Mesenchymal stem cell (in vitro differentiated cells and primary cell): Measurements from ENCODE around the gene IRAK1.

Experiments used
- DNase-seq: peaks from one replicate; pipeline ENCODE4 v3.0.0-alpha.2; 2013
- H2AFZ ChIP-seq: one replicate; pipeline ENCODE4 v1.6.1; 2013; ENCODE audit warnings: low read depth, mild to moderate bottlenecking, control low read depth, inconsistent platforms, low read length, moderate library complexity
- H2AK5ac ChIP-seq: 2 replicates; pipeline ENCODE4 v1.6.1; 2013; ENCODE audit warnings: low read length, moderate library complexity, mild to moderate bottlenecking, inconsistent platforms; ENCODE audit not compliant: severe bottlenecking
- H2BK120ac ChIP-seq: one replicate; pipeline ENCODE4 v1.6.1; 2013; ENCODE audit warnings: low read depth, mild to moderate bottlenecking, inconsistent platforms, low read length, moderate library complexity
- H2BK12ac ChIP-seq, 2 experiments: one replicate each; pipeline ENCODE4 v1.6.1; 2013; ENCODE audit warnings: inconsistent platforms in 2 of 2, low read length in 2 of 2, mild to moderate bottlenecking in 2 of 2, moderate library complexity in 2 of 2, control low read depth in 1 of 2
- H2BK15ac ChIP-seq: one replicate; pipeline ENCODE4 v1.6.1; 2013; ENCODE audit warnings: mild to moderate bottlenecking, low read depth, inconsistent platforms; ENCODE audit not compliant: poor library complexity, severe bottlenecking
- H2BK5ac ChIP-seq: 2 replicates; pipeline ENCODE4 v1.6.1; 2013; ENCODE audit warnings: low read depth, mild to moderate bottlenecking, low read length, control low read depth, inconsistent platforms; ENCODE audit not compliant: poor library complexity, severe bottlenecking
- H3K14ac ChIP-seq, 2 experiments: one replicate each; pipeline ENCODE4 v1.6.1; 2013; ENCODE audit warnings: inconsistent platforms in 2 of 2, low read length in 2 of 2, control low read depth in 1 of 2, mild to moderate bottlenecking in 1 of 2, moderate library complexity in 1 of 2
- H3K18ac ChIP-seq, 2 experiments: one replicate each; pipeline ENCODE4 v1.6.1; 2013; ENCODE audit warnings: inconsistent platforms in 2 of 2, low read length in 2 of 2, control low read depth in 1 of 2, low read depth in 1 of 2, mild to moderate bottlenecking in 1 of 2
- H3K23ac ChIP-seq, 2 experiments: one replicate each; pipeline ENCODE4 v1.6.1; 2013; ENCODE audit warnings: inconsistent platforms in 2 of 2, low read length in 2 of 2, mild to moderate bottlenecking in 2 of 2, moderate library complexity in 2 of 2, control low read depth in 1 of 2
- H3K27ac ChIP-seq: 2 replicates; pipeline ENCODE4 v1.5.1; 2013; ENCODE audit warnings: mild to moderate bottlenecking, moderate library complexity, low read length, control low read depth, inconsistent platforms; ENCODE audit not compliant: poor library complexity, severe bottlenecking
- H3K27me3 ChIP-seq, 2 experiments: 2 replicates each; pipeline versions ENCODE4 v1.6.1 to v1.7.0; 2013; ENCODE audit warnings: low read length in 2 of 2, mild to moderate bottlenecking in 2 of 2, moderate library complexity in 2 of 2, control low read depth in 1 of 2, inconsistent platforms in 1 of 2; ENCODE audit not compliant: control insufficient read depth in 1 of 2, insufficient read depth in 1 of 2
- H3K36me3 ChIP-seq, 2 experiments: 2 replicates each; pipeline versions ENCODE4 v1.6.1 to v1.7.0; 2013; ENCODE audit warnings: low read length in 2 of 2, control low read depth in 1 of 2, inconsistent platforms in 1 of 2, low read depth in 1 of 2, mild to moderate bottlenecking in 1 of 2; ENCODE audit not compliant: insufficient read depth in 2 of 2, control insufficient read depth in 1 of 2
- H3K4ac ChIP-seq, 2 experiments: one replicate each; pipeline ENCODE4 v1.6.1; 2013; ENCODE audit warnings: inconsistent platforms in 2 of 2, low read length in 2 of 2, mild to moderate bottlenecking in 2 of 2, moderate library complexity in 2 of 2, control low read depth in 1 of 2, low read depth in 1 of 2
- H3K4me1 ChIP-seq: 2 replicates; pipeline ENCODE4 v1.6.1; 2013; ENCODE audit warnings: low read depth, low read length, control low read depth; ENCODE audit not compliant: control insufficient read depth, insufficient read depth
- H3K4me2 ChIP-seq: 2 replicates; pipeline ENCODE4 v1.6.1; 2013; ENCODE audit warnings: low read length, mild to moderate bottlenecking, inconsistent platforms; ENCODE audit not compliant: poor library complexity, severe bottlenecking
- H3K4me3 ChIP-seq, 2 experiments: 2 replicates each; pipeline versions ENCODE4 v1.5.1 to v1.7.0; 2013; ENCODE audit warnings: low read length in 2 of 2, mild to moderate bottlenecking in 2 of 2, control low read depth in 1 of 2, low read depth in 1 of 2; ENCODE audit not compliant: insufficient read depth in 1 of 2
- H3K79me1 ChIP-seq: replicated peaks from 2 replicates; pipeline ENCODE4 v1.6.1; 2013; ENCODE audit warnings: mild to moderate bottlenecking, control low read depth, low read length, inconsistent platforms; ENCODE audit not compliant: poor library complexity, severe bottlenecking
- H3K9ac ChIP-seq: 2 replicates; pipeline ENCODE4 v1.7.0; 2013; ENCODE audit warnings: mild to moderate bottlenecking, low read length, moderate library complexity
- H3K9me3 ChIP-seq: 2 replicates; pipeline ENCODE4 v1.7.0; 2013; ENCODE audit warnings: mild to moderate bottlenecking, low read length; ENCODE audit not compliant: control insufficient read depth
- H4K8ac ChIP-seq: one replicate; pipeline ENCODE4 v1.6.1; 2013; ENCODE audit warnings: inconsistent platforms, mild to moderate bottlenecking, low read length, moderate library complexity
- H4K91ac ChIP-seq: one replicate; pipeline ENCODE4 v1.6.1; 2013; ENCODE audit warnings: mild to moderate bottlenecking, low read length, inconsistent platforms
- WGBS: methylation state at CpG from one replicate; pipeline ENCODE4 v1.1.7; 2013; ENCODE audit warnings: mixed read lengths; 5-methylcytosine and 5-hydroxymethylcytosine counted together

Gene IRAK1

DNA sequence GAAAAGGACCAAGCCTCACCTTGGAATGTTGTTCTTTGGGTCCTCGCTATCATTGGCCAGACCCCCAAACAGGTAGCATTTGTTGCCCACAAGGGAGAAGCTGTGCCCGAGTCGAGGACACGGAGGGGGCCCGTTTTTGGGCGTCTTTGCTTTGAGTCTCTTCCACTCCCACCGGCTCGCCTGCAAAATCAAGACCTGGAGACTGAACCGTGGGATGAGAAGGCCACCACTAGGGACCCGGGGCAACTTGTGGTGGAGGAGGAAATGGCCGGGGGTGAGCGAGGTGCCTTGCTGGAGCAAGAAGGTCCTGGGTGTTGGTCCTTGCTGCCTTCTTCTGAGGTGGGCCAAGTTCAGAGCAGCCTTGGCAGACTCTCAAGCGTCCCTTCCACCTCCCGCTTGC lies 55.6 kb downstream of the IRAK1 start:
- WGBS: 94% methylated on average over 12 of the region's 14 CpGs
- H3K27me3 ChIP-seq: peaks cover 0 to 4% of the 10 kb centered on the region in 2 experiments
- no peak overlapping the region for H3K18ac ChIP-seq
- no peak overlapping the region for H3K4me3 ChIP-seq
- no peak overlapping the region for H2AK5ac ChIP-seq
- no peak overlapping the region for H2AFZ ChIP-seq
- H2BK15ac ChIP-seq: no peak overlapping the region
- DNase-seq: no peak
- no peak overlapping the region for H3K27ac ChIP-seq
- H3K23ac ChIP-seq: no peak overlapping the region
- no peak overlapping the region for H3K14ac ChIP-seq
- no peaks in the 10 kb centered on the region for H3K9me3 ChIP-seq
- H3K79me1 ChIP-seq: peaks cover 13% of the 10 kb centered on the region
- H3K36me3 ChIP-seq: peaks cover 42 to 76% of the 10 kb centered on the region in 2 experiments
- no peak overlapping the region for H4K8ac ChIP-seq
- H3K9ac ChIP-seq: no peak overlapping the region
- no peak overlapping the region for H2BK12ac ChIP-seq
- H3K4ac ChIP-seq: no peak overlapping the region
- H4K91ac ChIP-seq: no peak overlapping the region
- H3K4me2 ChIP-seq: no peak overlapping the region
- H2BK5ac ChIP-seq: no peak overlapping the region
- H3K4me1 ChIP-seq: peaks cover 33% of the 10 kb centered on the region
- no peak overlapping the region for H2BK120ac ChIP-seq

DNA sequence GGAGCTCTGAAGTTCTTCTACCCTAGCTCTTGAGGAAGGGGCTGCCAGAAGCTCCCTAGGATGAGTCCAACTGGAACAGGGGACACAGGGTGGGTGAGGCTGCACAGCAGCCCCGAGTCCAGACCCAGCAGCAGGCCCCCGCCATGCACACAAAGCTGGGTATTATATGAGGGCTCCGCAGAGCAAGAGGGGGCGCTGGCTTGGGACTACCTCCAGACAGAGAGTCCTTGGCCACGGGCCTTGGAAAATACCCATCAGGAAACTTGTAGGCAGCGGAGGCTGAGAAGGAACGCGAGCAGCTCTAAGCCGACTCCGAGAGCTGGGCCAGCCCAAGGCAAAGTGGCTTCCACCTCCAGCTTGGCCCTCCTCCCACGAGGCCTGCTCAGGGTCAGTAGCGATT lies 56.2 kb downstream of the IRAK1 start:
- WGBS: 95% methylated on average over 12 of the region's 12 CpGs
- no peak overlapping the region for H2AK5ac ChIP-seq
- no peak overlapping the region for H4K8ac ChIP-seq
- no peak overlapping the region for H3K4me3 ChIP-seq
- H3K4ac ChIP-seq: no peak overlapping the region
- H3K79me1 ChIP-seq: peaks cover 15% of the 10 kb centered on the region
- H3K36me3 ChIP-seq: peaks cover 48 to 81% of the 10 kb centered on the region in 2 experiments
- H3K14ac ChIP-seq: no peak overlapping the region
- H3K18ac ChIP-seq: no peak overlapping the region
- no peak overlapping the region for H2BK12ac ChIP-seq
- no peak overlapping the region for H2BK5ac ChIP-seq
- H3K9me3 ChIP-seq: no peaks in the 10 kb centered on the region
- peaks cover 29% of the 10 kb centered on the region for H3K4me1 ChIP-seq
- no peak overlapping the region for H3K27ac ChIP-seq
- no peak overlapping the region for H3K23ac ChIP-seq
- H3K4me2 ChIP-seq: no peak overlapping the region
- H2BK15ac ChIP-seq: no peak overlapping the region
- H2BK120ac ChIP-seq: no peak overlapping the region
- DNase-seq: no peak
- H2AFZ ChIP-seq: no peak overlapping the region
- no peak overlapping the region for H4K91ac ChIP-seq
- peaks cover 0 to 4% of the 10 kb centered on the region in 2 experiments for H3K27me3 ChIP-seq
- no peak overlapping the region for H3K9ac ChIP-seq

DNA sequence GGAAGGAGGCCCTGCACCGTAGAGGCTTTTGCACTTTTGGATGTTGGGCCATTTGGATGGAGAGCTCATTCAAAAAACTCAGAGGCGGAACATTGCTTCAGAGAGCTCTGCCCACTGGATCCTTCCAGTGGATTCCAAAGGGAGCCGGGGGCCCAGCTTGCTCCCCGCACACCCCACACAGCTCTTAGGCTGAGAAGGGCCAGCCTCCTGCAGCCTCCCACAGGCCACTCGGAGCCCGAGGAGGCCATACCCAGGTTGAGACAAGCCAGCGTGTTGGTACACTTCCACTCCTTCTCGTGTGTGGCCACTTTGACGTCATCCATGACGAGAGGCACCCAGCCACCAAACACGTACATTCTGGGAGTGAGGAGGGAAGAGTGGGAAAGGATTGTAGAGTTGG lies 58.4 kb downstream of the IRAK1 start:
- Histone ChIP-seq H2BK15ac (no peak overlapping the region), H4K91ac (no peak overlapping the region)

DNA sequence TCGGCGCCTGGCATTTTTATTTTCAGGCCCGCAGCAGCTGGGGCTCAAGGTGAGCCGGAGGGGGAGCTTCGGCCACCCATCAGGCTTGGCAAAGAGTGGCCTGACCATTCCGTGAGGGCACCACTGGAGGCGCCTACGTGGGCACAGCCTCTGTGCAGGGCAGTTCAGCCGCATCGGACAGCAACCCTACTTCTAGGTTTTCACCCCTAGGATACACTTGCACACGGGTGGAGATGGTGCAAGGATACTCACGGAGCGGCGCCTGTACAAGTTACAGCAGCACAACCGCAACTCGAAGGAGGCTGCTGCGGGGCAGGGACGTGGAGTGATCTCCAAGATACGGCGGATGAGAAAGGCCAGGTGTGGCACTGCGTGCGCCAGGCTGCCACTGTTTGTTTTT lies 58.9 kb downstream of the IRAK1 start:
- no peak overlapping the region for H2BK12ac ChIP-seq
- peaks cover 4% of the 10 kb centered on the region for H3K4me1 ChIP-seq
- H2AK5ac ChIP-seq: no peak overlapping the region
- no peaks in the 10 kb centered on the region for H3K9me3 ChIP-seq
- no peak overlapping the region for H2BK15ac ChIP-seq
- H4K91ac ChIP-seq: no peak overlapping the region
- H3K4ac ChIP-seq: no peak overlapping the region
- H3K79me1 ChIP-seq: peaks cover 15% of the 10 kb centered on the region
- H3K27me3 ChIP-seq: peaks cover 0 to 4% of the 10 kb centered on the region in 2 experiments
- H3K18ac ChIP-seq: no peak overlapping the region
- H2BK120ac ChIP-seq: no peak overlapping the region
- no peak overlapping the region for H3K14ac ChIP-seq
- DNase-seq: no peak
- no peak overlapping the region for H3K4me2 ChIP-seq
- WGBS: 98% methylated on average over 22 of the region's 22 CpGs
- no peak overlapping the region for H3K27ac ChIP-seq
- H3K23ac ChIP-seq: no peak overlapping the region
- no peak overlapping the region for H4K8ac ChIP-seq
- no peak overlapping the region for H2BK5ac ChIP-seq
- H3K9ac ChIP-seq: no peak overlapping the region
- no peak overlapping the region for H2AFZ ChIP-seq
- H3K36me3 ChIP-seq: peaks cover 75 to 91% of the 10 kb centered on the region in 2 experiments
- H3K4me3 ChIP-seq: no peak overlapping the region

More for the DNA sequence above, 58.4 kb downstream of the IRAK1 start:
- H2AK5ac ChIP-seq: no peak overlapping the region
- over 99% methylated on average over 10 of the region's 11 CpGs for WGBS
- H2BK120ac ChIP-seq: no peak overlapping the region
- H2AFZ ChIP-seq: no peak overlapping the region
- no peak overlapping the region for H2BK5ac ChIP-seq
- no peak overlapping the region for H3K9ac ChIP-seq
- H3K27me3 ChIP-seq: peaks cover 0 to 4% of the 10 kb centered on the region in 2 experiments
- no peak overlapping the region for H3K4me2 ChIP-seq
- no peaks in the 10 kb centered on the region for H3K9me3 ChIP-seq
- no peak overlapping the region for H4K8ac ChIP-seq
- peaks cover 9% of the 10 kb centered on the region for H3K4me1 ChIP-seq
- no peak overlapping the region for H3K14ac ChIP-seq
- no peak overlapping the region for H3K23ac ChIP-seq
- H3K36me3 ChIP-seq: peaks cover 70 to 86% of the 10 kb centered on the region in 2 experiments
- H3K4ac ChIP-seq: no peak overlapping the region
- no peak overlapping the region for H3K27ac ChIP-seq
- no peak for DNase-seq
- no peak overlapping the region for H3K18ac ChIP-seq
- peaks cover 15% of the 10 kb centered on the region for H3K79me1 ChIP-seq
- H2BK12ac ChIP-seq: no peak overlapping the region
- no peak overlapping the region for H3K4me3 ChIP-seq
